K562 (cell line): ENCODE data around the gene NAPA. TPM values are rescaled to one million over a fixed set of nuclear protein-coding genes. Genes with fewer than 3 reads are reported as not detected.

Source experiments
- ATF3 ChIP-seq, 2 experiments: fragments of 450-650 bp in 1 of 2; sonication (generic) in 1 of 2; formaldehyde crosslinking in 1 of 2; IDR thresholded peaks in 1 of 2; conservative IDR thresholded peaks in 1 of 2; 2 replicates each; pipeline versions ENCODE4 v1.6.1 to v1.8.1; 2016 to 2023; ENCODE audit warnings: mild to moderate bottlenecking in 2 of 2, moderate library complexity in 2 of 2, inconsistent platforms in 1 of 2, missing genetic modification reagents in 1 of 2
- CSDE1 ChIP-seq, 2 experiments: fragments of 450-650 bp; IDR thresholded peaks; 2 replicates each; pipeline ENCODE4 v1.6.1; 2016; ENCODE audit warnings: mild to moderate bottlenecking in 1 of 2
- CTCF ChIP-seq, 3 experiments: IDR thresholded peaks in 2 of 3; conservative IDR thresholded peaks in 1 of 3; 2 replicates each; pipeline ENCODE4 v1.5.1; 2011 to 2012; ENCODE audit warnings: low read length in 3 of 3, mild to moderate bottlenecking in 3 of 3, control low read depth in 2 of 3, improper control_type of control experiment in 1 of 3, inconsistent platforms in 1 of 3, low read depth in 1 of 3, mixed read lengths in 1 of 3, moderate library complexity in 1 of 3; ENCODE audit not compliant: insufficient read depth in 2 of 3
- ELK1 ChIP-seq: sonication (generic); formaldehyde crosslinking; IDR thresholded peaks from 2 replicates; pipeline ENCODE4 v1.8.1; 2022; ENCODE audit warnings: missing genetic modification reagents
- FOXO4 ChIP-seq: fragments of 450-650 bp; formaldehyde crosslinking; IDR thresholded peaks from 2 replicates; pipeline ENCODE4 v1.4.0; 2020; ENCODE audit warnings: mild to moderate bottlenecking, moderate library complexity
- PHB2 ChIP-seq: fragments of 450-650 bp; IDR thresholded peaks from 2 replicates; pipeline ENCODE4 v1.6.1; 2017; ENCODE audit warnings: low read depth
- POLR2A ChIP-seq: fragments of 450-650 bp; conservative IDR thresholded peaks from 2 replicates; pipeline ENCODE4 v1.6.1; 2016
- RAD21 ChIP-seq, 2 experiments: fragments of 250-450 bp in 1 of 2; fragments of 450-650 bp in 1 of 2; sonication (Bioruptor Pico) in 1 of 2; formaldehyde crosslinking in 1 of 2; IDR thresholded peaks in 1 of 2; conservative IDR thresholded peaks in 1 of 2; 2 replicates each; pipeline versions ENCODE4 v1.4.0 to v1.8.0; 2020 to 2022; ENCODE audit warnings: mild to moderate bottlenecking in 2 of 2, moderate library complexity in 1 of 2
- RBBP5 ChIP-seq: fragments of 200-600 bp; sonication (generic); IDR thresholded peaks from 2 replicates; pipeline ENCODE4 v1.6.1; 2012; ENCODE audit warnings: borderline replicate concordance, mild to moderate bottlenecking, low read length, control low read depth, inconsistent platforms; ENCODE audit not compliant: insufficient read depth, poor library complexity, severe bottlenecking
- THAP12 ChIP-seq: fragments of 250-450 bp; sonication (Bioruptor Pico); IDR thresholded peaks from 2 replicates; pipeline ENCODE4 v1.9.0; 2021; ENCODE audit warnings: mild to moderate bottlenecking, inconsistent platforms
- TRIM28 ChIP-seq: fragments of 450-650 bp; IDR thresholded peaks from 2 replicates; pipeline ENCODE4 v1.6.1; 2017
- ZNF592 ChIP-seq: fragments of 450-650 bp; IDR thresholded peaks from 2 replicates; pipeline ENCODE4 v1.6.1; 2017; ENCODE audit warnings: antibody characterized with exemption, mild to moderate bottlenecking
- ZNF644 ChIP-seq: fragments of 200-800 bp; sonication (Bioruptor generic); IDR thresholded peaks from 2 replicates; pipeline ENCODE4 v1.6.1; 2016; ENCODE audit warnings: low read depth, missing genetic modification characterization, missing compliant biosample characterization
- polyA plus RNA-seq, 8 experiments: library from polyadenylated mRNA; depleted of rRNA in 4 of 8; stranded (reverse) in 5 of 8; unstranded in 3 of 8; fragments of >200 nt; fragmentation: Nextera tagmentation in 2 of 8; fragmentation: Illumina TruSeq in 1 of 8; extraction: Ambion mirVana in 2 of 8; extraction: Trizol in 1 of 8; gene quantifications; 2 replicates each; pipeline versions ENCODE4 v1.2.1 to v1.2.3, GENCODE V29; 2011 to 2014; ENCODE audit warnings: inconsistent platforms in 1 of 8, missing spikeins in 1 of 8
- total RNA-seq, 7 experiments: library from RNA; depleted of rRNA in 6 of 7; stranded (reverse); fragments of >200 nt in 6 of 7; fragmentation: Illumina TruSeq in 2 of 7; extraction: Trizol in 2 of 7; gene quantifications; 2 replicates each; pipeline versions ENCODE4 v1.2.1 to v1.2.3, GENCODE V29; 2011 to 2021; ENCODE audit warnings: low replicate concordance in 1 of 7

NAPA gene
- total and polyA plus RNA-seq, 9 of the 15 experiments (the other 6 are each of a cell fraction or from before 2014, with no cell fraction given): 5.4 to 98.6 (median 77.5) TPM

- TF ChIP-seq RAD21 (CRISPR knock-in tag; conservative IDR thresholded peaks at IDR 0.05 in 1 of 2, IDR thresholded peaks at IDR 0.05 in 1 of 2) (no peak), CTCF (IDR thresholded peaks at IDR 0.05 in 2 of 3, conservative IDR thresholded peaks at IDR 0.05 in 1 of 3; ENCODE audit: insufficient read depth in 2 of 3, low read depth in 1 of 3, low read length in 3 of 3) (no peak), ELK1 (CRISPR knock-in tag) (no peak), THAP12 (CRISPR knock-in tag) (no peak), TRIM28 (no peak), POLR2A (peak; percentile 62), ZNF592 (no peak), RBBP5 (no peak), CSDE1 (IDR thresholded peaks at IDR 0.05) (0 out of 4 replicates have a peak, but pooled peaks of 1 of the 2 experiments have one; percentile 35), ATF3 (IDR thresholded peaks at IDR 0.05) (no peak), ATF3 (CRISPR knock-in tag; conservative IDR thresholded peaks at IDR 0.05) (no peak), FOXO4 (CRISPR knock-in tag) (no peak), PHB2 (no peak), ZNF644 (tag) (no peak)
Observed at GRCh38 chr19:47446534-47447469, 68.1 kb downstream of the NAPA start (continued).
